ENCODE measurements around the gene OR6C65. TPM values are rescaled to one million over a fixed set of nuclear protein-coding genes. Genes with fewer than 3 reads are reported as not detected.
"Not testable (repeated sequence)": the region's sequence is repeated elsewhere in the genome, so short reads cannot be mapped to it uniquely, and the experiment has no call there.

OR6C65 gene
- total RNA-seq, 1 donor from 2014 or later, result not detected

- Mint-ChIP-seq H3K4me3 (no peak overlapping the region), H3K27ac (no peak overlapping the region), H3K9me3 (no peaks in the 10 kb centered on the region), H3K4me1 (no peaks in the 10 kb centered on the region), H3K36me3 (no peaks in the 10 kb centered on the region), H3K27me3 (ENCODE audit: insufficient read depth, low read depth) (no peaks in the 10 kb centered on the region)
- no peak overlapping the region for H3K27ac ChIP-seq
- H3K9me3 ChIP-seq (ENCODE audit: low read depth), result no peaks in the 10 kb centered on the region
- no peaks in the 10 kb centered on the region for H3K27me3 ChIP-seq
- no peak overlapping the region for H3K4me2 ChIP-seq
- H3K36me3 ChIP-seq, result no peaks in the 10 kb centered on the region
- no peak overlapping the region for H3K9ac ChIP-seq
- no peak overlapping the region for H3K4me3 ChIP-seq
- DNase-seq (ENCODE audit: low spot score), result no peak
- H4K20me1 ChIP-seq (ENCODE audit: low read depth), result no peaks in the 10 kb centered on the region
- H3K4me1 ChIP-seq, result no peaks in the 10 kb centered on the region
- no peak for TF ChIP-seq CTCF (IDR thresholded peaks at IDR 0.05)
- TF ChIP-seq EZH2phosphoT487 (IDR thresholded peaks at IDR 0.05), result no peak
- TF ChIP-seq EZH2 (IDR thresholded peaks at IDR 0.05), result no peak
- H2AFZ ChIP-seq (replicated peaks), result peak overlapping the region; percentile 24
- no peaks in the 10 kb centered on the region for H3F3A ChIP-seq (ENCODE audit: low read depth)
- H3K79me2 ChIP-seq (ENCODE audit: low read depth), result no peaks in the 10 kb centered on the region
These were observed 4.0 kb upstream of the OR6C65 start for GRCh38 chr12:55396326-55396725.

- H3K27me3 Mint-ChIP-seq (ENCODE audit: insufficient read depth, low read depth), result no peaks in the 10 kb centered on the region
- no peak for DNase-seq (ENCODE audit: low spot score)
- Histone ChIP-seq H3K36me3 (no peaks in the 10 kb centered on the region), H2AFZ (replicated peaks) (no peak overlapping the region), H3K27ac (no peak overlapping the region), H3K4me3 (no peak overlapping the region), H3K4me2 (no peak overlapping the region), H3K9ac (no peak overlapping the region), H3K79me2 (ENCODE audit: low read depth) (no peaks in the 10 kb centered on the region), H4K20me1 (ENCODE audit: low read depth) (no peaks in the 10 kb centered on the region), H3F3A (ENCODE audit: low read depth) (no peaks in the 10 kb centered on the region), H3K4me1 (no peaks in the 10 kb centered on the region), H3K27me3 (no peaks in the 10 kb centered on the region), H3K9me3 (ENCODE audit: low read depth) (no peaks in the 10 kb centered on the region)
- no peak overlapping the region for H3K4me3 Mint-ChIP-seq
- no peaks in the 10 kb centered on the region for H3K4me1 Mint-ChIP-seq
- H3K9me3 Mint-ChIP-seq, result peaks cover 2% of the 10 kb centered on the region
- no peak overlapping the region for H3K27ac Mint-ChIP-seq
- TF ChIP-seq EZH2phosphoT487 (IDR thresholded peaks at IDR 0.05) (no peak), EZH2 (IDR thresholded peaks at IDR 0.05) (no peak), CTCF (IDR thresholded peaks at IDR 0.05) (no peak)
- H3K36me3 Mint-ChIP-seq, result no peaks in the 10 kb centered on the region
These were observed 7.5 kb downstream of the OR6C65 start for GRCh38 chr12:55407866-55408265.

- not testable (repeated sequence) for H3K4me1 Mint-ChIP-seq
These were observed 8.8 kb downstream of the OR6C65 start for GRCh38 chr12:55409133-55409532.

GRCh38 chr12:55412138-55412537 is 11.8 kb downstream of the OR6C65 start:
- H2AFZ ChIP-seq (replicated peaks); H3K27me3 ChIP-seq; H3K27ac Mint-ChIP-seq; H4K20me1 ChIP-seq (ENCODE audit: low read depth); H3K4me1 ChIP-seq; H3K36me3 ChIP-seq; H3K79me2 ChIP-seq (ENCODE audit: low read depth); H3K4me2 ChIP-seq; H3K27me3 Mint-ChIP-seq (ENCODE audit: insufficient read depth, low read depth); H3K4me3 ChIP-seq; H3F3A ChIP-seq (ENCODE audit: low read depth); H3K9me3 ChIP-seq (ENCODE audit: low read depth); H3K4me3 Mint-ChIP-seq; H3K9ac ChIP-seq; H3K4me1 Mint-ChIP-seq; H3K9me3 Mint-ChIP-seq; H3K27ac ChIP-seq; H3K36me3 Mint-ChIP-seq; DNase-seq (ENCODE audit: low spot score): not testable (repeated sequence)

More at GRCh38 chr12:55409133-55409532, 8.8 kb downstream of the OR6C65 start:
- H3K9me3 Mint-ChIP-seq; H3K4me3 Mint-ChIP-seq; H3K9ac ChIP-seq; H3K27ac Mint-ChIP-seq; H3K79me2 ChIP-seq (ENCODE audit: low read depth); H3K27me3 Mint-ChIP-seq (ENCODE audit: insufficient read depth, low read depth); H3K27ac ChIP-seq; H3K9me3 ChIP-seq (ENCODE audit: low read depth); H3K36me3 Mint-ChIP-seq; H3K4me2 ChIP-seq; H3K36me3 ChIP-seq; H4K20me1 ChIP-seq (ENCODE audit: low read depth); H3K4me3 ChIP-seq; H2AFZ ChIP-seq (replicated peaks); DNase-seq (ENCODE audit: low spot score); H3K27me3 ChIP-seq; H3K4me1 ChIP-seq; H3F3A ChIP-seq (ENCODE audit: low read depth): not testable (repeated sequence)

- peak overlapping the region; percentile 85 for H2AFZ ChIP-seq (replicated peaks)
- H3K27ac ChIP-seq; H3K9me3 ChIP-seq (ENCODE audit: low read depth); H3K4me2 ChIP-seq; H3K79me2 ChIP-seq (ENCODE audit: low read depth); H3K4me3 ChIP-seq; H3K36me3 ChIP-seq; H4K20me1 ChIP-seq (ENCODE audit: low read depth); H3K27me3 ChIP-seq; H3K36me3 Mint-ChIP-seq; H3K4me3 Mint-ChIP-seq; H3K4me1 Mint-ChIP-seq; H3K4me1 ChIP-seq; DNase-seq (ENCODE audit: low spot score); H3K27ac Mint-ChIP-seq; H3K27me3 Mint-ChIP-seq (ENCODE audit: insufficient read depth, low read depth); H3F3A ChIP-seq (ENCODE audit: low read depth); H3K9ac ChIP-seq; H3K9me3 Mint-ChIP-seq: not testable (repeated sequence)
These were observed 13.4 kb downstream of the OR6C65 start for GRCh38 chr12:55413498-55414388.

- H3K4me3 Mint-ChIP-seq; H3K27me3 Mint-ChIP-seq (ENCODE audit: insufficient read depth, low read depth); H3K27ac ChIP-seq; H3K27me3 ChIP-seq; H3K9me3 Mint-ChIP-seq; H3K4me1 Mint-ChIP-seq; H3K36me3 Mint-ChIP-seq; H3K36me3 ChIP-seq; H3K9me3 ChIP-seq (ENCODE audit: low read depth); H3K27ac Mint-ChIP-seq; H3K9ac ChIP-seq; H3K79me2 ChIP-seq (ENCODE audit: low read depth); H3F3A ChIP-seq (ENCODE audit: low read depth); H3K4me1 ChIP-seq; H4K20me1 ChIP-seq (ENCODE audit: low read depth): not testable (repeated sequence)
- peak; percentile 15 for DNase-seq (ENCODE audit: low spot score)
- peak overlapping the region; percentile 19 for H3K4me3 ChIP-seq
- peak overlapping the region; percentile 22 for H3K4me2 ChIP-seq
- peak overlapping the region; percentile 85 for H2AFZ ChIP-seq (replicated peaks)
These were observed 14.1 kb downstream of the OR6C65 start for GRCh38 chr12:55414396-55414823.
